OCI-LY1 (cell line): Measurements from ENCODE around the gene BMP2K.

Experiments used
- CTCF ChIP-seq: fragments of 200-600 bp; sonication (generic), shearing (Covaris generic); IDR thresholded peaks from 2 replicates; pipeline ENCODE4 v1.5.1; 2017; ENCODE audit warnings: mild to moderate bottlenecking, antibody characterized with exemption, low read length, moderate library complexity, mixed read lengths
- EZH2 ChIP-seq: fragments of 200-600 bp; sonication (generic), shearing (Covaris generic); IDR thresholded peaks from 2 replicates; pipeline ENCODE4 v1.8.0; 2017; ENCODE audit warnings: borderline replicate concordance, mixed run types, mild to moderate bottlenecking, antibody characterized with exemption, low read length, moderate library complexity, mixed read lengths

GRCh38 chr4:78960926-78961325 lies 184.8 kb downstream of the BMP2K start:
- TF ChIP-seq CTCF (no peak), EZH2 (no peak)
